GM19328 (cell line): Measurements from ENCODE around the gene WDR7.
A peak's percentile ranks its signal among the peaks of the same experiment; 100 is the strongest.

ENCODE experiments used
- ATAC-seq: cut with Tn5 transposase; IDR thresholded peaks from one replicate; pipeline ENCODE4 v1.9.1; 2021; ENCODE audit warnings: mild to moderate bottlenecking, moderate library complexity; ENCODE audit not compliant: unreplicated experiment

The WDR7 gene

GRCh38 chr18:56721031-56721430 is 69.9 kb downstream of the WDR7 start:
- ATAC-seq, result no peak

- no peak for ATAC-seq
Observed at GRCh38 chr18:56721491-56721890, 70.3 kb downstream of the WDR7 start.

- no peak for ATAC-seq
Observed at GRCh38 chr18:56722518-56722917, 71.4 kb downstream of the WDR7 start.

DNA sequence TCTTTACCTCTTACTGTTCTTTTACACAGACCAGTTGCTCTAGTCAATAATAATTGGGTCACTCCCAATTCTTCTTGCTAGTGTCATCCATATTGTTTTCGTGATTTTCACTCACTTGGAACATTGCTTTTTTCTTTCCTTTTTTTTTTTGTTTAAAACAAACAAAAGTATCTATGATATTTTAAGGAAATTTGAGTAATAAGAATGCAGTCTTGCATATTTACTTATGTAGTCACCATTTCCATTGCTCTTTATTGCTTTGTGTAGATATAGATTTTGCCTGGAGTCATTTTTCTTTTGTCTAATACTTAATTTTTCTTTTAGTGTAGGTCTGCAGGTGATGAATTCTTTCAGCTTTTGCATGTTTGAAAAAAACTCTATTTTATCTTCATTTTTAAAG is 71.9 kb downstream of the WDR7 start:
- ATAC-seq, result no peak

DNA sequence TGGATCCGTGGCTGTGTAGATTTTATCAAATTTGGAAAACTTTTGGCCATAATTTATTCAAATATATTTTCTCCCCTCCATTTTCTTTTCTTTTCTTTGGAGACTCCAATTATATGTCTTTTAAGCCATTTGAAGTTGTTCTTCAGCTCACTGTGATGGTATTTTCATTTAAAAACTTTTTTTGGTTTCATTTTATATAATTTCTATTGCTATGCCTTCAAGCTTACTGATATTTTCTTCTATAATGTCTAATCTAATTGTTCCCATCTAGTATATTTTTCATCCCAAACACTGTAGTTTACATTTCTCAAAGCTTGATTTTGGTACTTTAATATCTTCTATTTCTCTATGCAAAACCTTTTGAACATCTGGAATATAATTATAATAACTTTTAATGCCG is 72.5 kb downstream of the WDR7 start:
- no peak for ATAC-seq

DNA sequence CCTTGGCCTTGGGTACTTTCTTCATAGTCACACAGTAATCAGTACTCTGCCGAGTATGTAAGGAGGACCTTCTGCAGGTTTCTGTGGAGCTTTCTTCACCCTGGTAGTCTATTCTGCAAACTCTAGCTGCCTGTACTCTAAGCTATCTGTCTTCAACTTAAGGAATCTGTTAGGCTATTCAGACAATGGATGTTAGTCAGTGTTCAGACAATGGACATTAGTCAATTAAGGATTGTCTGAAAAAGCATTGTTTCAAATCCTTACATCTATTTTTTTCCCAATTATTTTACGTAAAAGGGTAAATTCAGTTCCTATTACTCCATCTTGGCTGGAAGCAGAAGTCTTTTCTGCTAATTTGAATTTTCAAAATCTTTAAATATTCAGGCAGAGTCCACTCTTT is 75.7 kb downstream of the WDR7 start:
- ATAC-seq, result no peak

DNA sequence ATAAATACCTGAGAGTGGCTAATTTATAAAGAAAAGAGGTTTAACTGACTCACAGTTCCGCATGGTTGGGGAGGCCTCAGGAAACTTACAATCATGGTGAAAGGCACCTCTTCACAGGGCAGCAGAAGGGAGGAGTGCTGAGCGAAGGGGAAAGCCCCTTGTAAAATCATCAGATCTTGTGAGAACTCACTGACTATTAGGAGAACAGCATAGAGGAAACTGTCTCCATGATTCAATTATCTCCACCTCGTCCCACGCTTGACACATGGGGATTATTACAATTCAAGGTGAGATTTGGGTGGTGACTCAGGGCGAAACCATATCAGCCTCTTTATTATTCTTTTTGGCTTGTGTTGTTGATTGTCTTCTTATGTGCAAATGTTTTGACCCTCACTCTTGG is 76.2 kb downstream of the WDR7 start:
- no peak for ATAC-seq

GRCh38 chr18:56728741-56729140 is 77.6 kb downstream of the WDR7 start:
- no peak for ATAC-seq

DNA sequence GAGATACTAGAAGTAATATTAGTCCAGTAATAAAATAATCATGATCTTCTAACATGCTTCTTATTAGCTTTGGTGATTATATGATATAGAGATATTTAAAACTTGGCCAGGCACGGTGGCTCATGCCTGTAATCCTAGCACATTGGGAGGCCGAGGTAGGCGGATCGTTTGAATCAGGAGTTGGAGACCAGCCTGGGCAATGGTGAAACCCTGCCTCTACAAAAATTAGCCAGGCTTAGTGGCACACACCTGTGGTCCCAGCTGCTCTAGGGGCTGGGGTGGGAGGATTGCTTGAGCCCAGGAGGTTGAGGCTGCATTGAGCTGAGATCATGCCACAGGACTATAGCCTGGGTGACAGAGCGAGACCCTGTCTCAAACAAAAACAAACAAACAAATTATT is 87.0 kb downstream of the WDR7 start:
- ATAC-seq, result no peak

GRCh38 chr18:56739731-56740130 is 88.6 kb downstream of the WDR7 start:
- ATAC-seq, result no peak

DNA sequence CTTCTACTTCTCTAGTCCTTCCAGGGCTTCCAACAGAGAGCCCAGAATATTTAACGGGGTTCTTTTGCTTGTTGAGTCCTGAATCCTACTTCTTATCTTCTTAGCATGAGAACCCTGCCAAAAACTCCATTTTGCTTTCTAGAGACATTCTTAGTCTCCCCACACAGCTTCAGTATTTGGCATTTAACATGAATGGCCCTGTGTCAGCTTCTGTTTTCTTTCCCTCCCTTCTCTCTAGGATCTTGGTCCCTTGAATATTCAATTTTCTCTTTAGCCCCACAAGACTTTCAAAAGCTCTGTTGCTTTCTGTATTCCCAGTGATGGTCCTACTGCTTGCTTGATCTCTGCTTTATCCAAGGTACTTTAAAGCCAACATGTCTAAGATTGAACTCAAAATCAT is 89.5 kb downstream of the WDR7 start:
- no peak for ATAC-seq

DNA sequence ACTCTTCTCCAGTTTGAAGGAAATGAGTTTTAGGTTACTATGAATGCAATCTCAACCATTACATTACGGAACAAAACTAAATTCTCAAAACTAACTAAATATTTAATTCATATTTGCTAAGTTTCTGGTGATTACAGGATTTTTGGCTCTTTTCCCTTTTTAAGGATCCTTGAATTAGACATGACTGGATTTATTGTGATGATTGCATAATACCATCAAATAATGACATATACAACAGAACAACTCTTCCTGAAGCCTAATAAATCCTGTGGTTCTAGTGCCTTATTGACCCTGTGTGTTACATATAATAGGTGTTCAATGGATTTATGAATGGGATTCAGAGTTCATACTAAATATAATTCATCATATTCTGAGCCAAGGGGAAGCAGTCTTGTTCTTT is 90.5 kb downstream of the WDR7 start:
- no peak for ATAC-seq

DNA sequence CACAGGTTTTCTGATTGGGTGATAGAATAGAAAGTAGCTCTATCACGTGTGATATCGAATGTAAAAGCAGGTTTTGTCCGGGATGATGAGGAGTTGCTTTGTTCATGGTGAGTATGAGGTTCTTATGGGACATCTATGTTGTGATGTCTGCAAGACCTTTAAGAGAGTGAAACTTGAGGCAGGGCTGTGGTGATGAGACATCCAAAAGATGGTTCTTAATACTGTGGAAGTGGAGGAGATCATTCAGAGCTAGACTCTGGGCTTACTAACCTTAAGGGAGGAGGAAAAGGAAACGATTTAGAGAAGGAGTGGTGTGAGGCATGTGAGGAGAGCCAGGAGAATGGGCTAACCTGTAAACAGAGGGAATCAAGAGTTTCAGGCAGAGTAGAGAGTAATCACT is 92.0 kb downstream of the WDR7 start:
- ATAC-seq, result no peak

GRCh38 chr18:56747032-56747658 is 96.0 kb downstream of the WDR7 start:
- ATAC-seq, result peak; percentile 96

DNA sequence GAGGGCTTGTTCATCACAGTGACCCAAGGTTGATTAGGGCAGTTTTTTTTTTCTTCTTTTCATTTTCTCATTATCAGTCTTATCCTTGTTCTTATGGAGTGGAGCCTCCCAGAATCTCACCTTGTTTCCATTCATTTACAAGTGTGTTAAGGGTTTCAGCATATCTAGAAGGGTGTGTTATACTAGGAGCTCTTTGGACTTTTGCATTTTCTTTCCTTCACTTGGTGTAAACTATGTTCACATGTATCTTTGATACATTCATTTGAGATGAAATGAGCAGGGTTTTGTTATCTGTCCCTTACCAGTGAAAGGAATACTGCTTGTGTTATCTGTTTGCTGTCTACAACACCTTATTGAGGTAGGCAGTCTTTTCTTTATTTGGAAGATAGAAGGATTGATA is 96.7 kb downstream of the WDR7 start:
- ATAC-seq, result no peak

DNA sequence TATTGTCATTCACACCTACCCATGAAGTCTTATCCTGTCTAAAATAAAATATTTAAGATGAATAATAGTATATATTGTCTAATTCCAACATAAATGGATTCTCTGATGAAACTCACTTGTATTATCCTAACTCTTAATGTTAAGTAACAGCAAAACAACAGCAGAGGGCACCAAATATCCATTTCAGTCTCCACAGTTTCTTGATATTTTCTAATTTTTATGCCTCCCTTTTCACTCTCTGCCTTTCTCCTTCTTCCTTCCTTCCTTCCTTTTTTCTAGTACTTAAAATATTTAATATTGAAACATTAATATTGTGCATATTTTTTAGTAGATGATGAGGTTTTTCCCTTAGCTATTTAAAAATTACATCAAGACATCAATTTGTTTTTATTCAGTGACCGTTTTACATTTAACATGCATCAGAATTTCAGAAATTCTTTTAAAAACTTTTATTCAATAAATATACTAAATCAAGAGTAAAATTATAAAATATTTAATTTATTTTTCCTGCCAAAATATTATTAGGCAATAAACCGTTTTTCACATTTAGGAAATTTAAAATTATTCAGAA is 97.6 kb downstream of the WDR7 start:
- no peak for ATAC-seq

- no peak for ATAC-seq
Observed at GRCh38 chr18:56756966-56757365, 105.8 kb downstream of the WDR7 start.

DNA sequence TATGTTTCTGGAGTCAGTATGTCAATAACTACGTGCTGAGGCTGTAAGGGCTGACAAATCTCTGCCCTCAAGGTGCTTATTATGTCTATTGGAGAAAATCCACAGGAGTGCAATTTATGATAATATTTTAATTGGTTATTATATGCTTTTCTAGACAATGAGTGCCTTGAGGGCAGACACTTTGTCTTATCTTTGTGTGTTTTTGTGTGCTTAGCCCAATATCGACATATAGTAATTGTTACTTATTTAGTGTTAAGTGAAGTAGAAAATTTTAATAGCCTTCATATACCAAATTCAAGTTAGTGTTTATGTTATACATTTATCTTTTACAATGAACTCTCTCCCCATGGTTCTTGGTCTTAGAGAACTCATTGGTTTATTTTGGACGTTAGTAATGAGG is 118.9 kb downstream of the WDR7 start:
- ATAC-seq, result no peak

DNA sequence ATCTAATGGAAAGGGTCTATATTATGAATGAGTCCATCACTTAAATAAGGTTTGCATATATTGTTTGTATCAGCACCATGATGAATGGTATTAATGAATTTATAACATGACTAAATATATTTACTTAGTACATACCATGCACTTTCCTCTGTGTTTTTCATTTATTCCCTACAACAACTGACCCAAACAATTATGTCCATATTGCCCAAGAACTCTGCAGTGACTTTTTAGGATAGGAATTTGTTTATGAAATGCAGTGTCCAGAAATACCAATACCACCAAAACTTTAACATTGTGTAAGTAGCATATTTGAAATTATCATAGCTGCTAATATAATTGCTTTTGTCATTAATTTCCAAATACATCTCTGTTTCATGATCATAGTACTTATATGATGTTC is 119.7 kb downstream of the WDR7 start:
- no peak for ATAC-seq

DNA sequence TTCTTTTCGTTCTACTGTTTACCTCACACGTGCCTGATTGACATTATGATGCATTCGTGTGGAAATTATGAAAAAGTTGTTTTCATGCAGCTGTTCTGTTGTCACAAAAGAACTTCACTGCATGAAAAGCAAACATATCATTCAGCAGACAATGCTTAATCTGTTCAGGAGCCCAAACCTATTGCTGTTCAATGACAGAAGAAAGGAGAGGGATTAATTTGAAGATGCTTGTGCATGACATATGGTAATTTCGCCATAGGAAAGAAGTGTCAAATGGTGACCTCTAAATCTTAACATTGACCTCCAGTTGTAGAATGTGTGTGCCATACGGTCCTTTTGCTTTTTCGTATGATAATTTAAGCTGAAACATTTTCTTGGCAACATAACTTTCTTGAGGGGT is 124.5 kb downstream of the WDR7 start:
- ATAC-seq, result no peak

- ATAC-seq, result no peak
Observed at GRCh38 chr18:56787390-56787789, 136.2 kb downstream of the WDR7 start.

DNA sequence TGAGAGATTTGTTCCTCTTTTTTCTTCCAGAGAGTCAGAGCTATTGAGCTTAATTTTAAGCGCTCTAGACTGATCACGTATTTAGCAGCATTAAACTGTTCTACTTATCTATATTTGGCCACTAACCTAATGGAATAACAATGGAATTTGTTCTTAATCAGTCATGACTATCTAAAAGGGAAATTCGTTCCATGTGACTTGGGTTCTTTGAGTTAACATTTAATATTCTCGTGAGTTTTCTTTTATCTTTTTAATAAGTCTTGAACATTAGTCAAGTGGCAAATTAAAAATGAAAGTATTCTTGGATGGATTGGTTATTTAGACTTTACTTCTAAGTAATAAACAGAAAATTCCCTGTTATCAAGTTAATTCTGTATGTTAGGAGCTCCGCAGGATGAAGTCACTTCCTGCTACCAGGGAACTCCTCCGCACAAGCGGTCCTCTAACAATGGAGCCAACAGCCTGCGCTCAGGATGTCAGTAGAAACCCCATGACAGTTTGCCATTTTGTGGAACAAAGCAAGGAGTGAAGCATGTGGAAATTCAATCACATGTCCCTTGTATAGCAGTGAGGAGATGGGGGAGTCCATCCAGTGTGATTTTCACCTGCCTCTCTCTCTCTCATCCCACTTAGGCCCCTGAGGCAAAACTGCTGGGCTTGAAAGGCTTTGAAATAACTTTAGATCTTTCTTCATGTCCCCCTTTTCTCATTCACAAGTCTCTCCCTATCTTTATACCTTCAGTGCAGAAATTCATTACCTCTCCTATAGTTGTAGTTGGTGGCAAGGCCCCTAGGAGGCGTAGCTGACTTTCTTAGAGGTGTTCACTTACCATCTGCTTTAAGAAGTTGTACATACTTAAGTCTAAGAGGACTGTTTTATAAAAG is 138.1 kb downstream of the WDR7 start:
- no peak for ATAC-seq
